ENCODE measurements around the gene ANKRD53. TPM values are rescaled to one million over a fixed set of nuclear protein-coding genes. Genes with fewer than 3 reads are reported as not detected.

Gene ANKRD53
- total and polyA plus RNA-seq, 9 of the 15 experiments (the other 6 are each of a cell fraction or from before 2014, with no cell fraction given), result 0.18 TPM; not detected in 8

- Histone ChIP-seq H2AFZ (ENCODE audit: low read depth, low read length) (no peak overlapping the region), H4K20me1 (replicated peaks; ENCODE audit: control insufficient read depth, insufficient read depth, low read length) (peaks cover 6% of the 10 kb centered on the region; the same call in 1 of the 2 replicates), H3K9ac (ENCODE audit: insufficient read depth in 1 of 2, low read depth in 2 of 2, low read length in 2 of 2) (no peak overlapping the region), H3K36me3 (ENCODE audit: control insufficient read depth, insufficient read depth, low read length) (no peaks in the 10 kb centered on the region), H3K79me2 (ENCODE audit: control insufficient read depth, insufficient read depth, low read length) (no peaks in the 10 kb centered on the region), H3K9me3 (replicated peaks; ENCODE audit: control insufficient read depth, insufficient read depth, low read depth, low read length) (no peaks in the 10 kb centered on the region), H3K4me1 (replicated peaks in 1 of 2; ENCODE audit: control insufficient read depth in 2 of 2, insufficient read depth in 2 of 2, low read length in 2 of 2) (peaks cover 2 to 11% of the 10 kb centered on the region in 2 experiments; a peak in 3 of 5 replicates), H3K4me3 (no peak overlapping the region), H3K27ac (ENCODE audit: extremely low read depth, low read depth, low read length) (no peak overlapping the region), H3K9me1 (ENCODE audit: control insufficient read depth, insufficient read depth, low read length) (peaks cover 2% of the 10 kb centered on the region), H3K4me2 (ENCODE audit: insufficient read depth, low read length) (no peak overlapping the region), H3K27me3 (ENCODE audit: control insufficient read depth in 2 of 2, insufficient read depth in 2 of 2, low read length in 2 of 2) (peaks cover 3 to 36% of the 10 kb centered on the region in 2 experiments; a peak in 2 of 5 replicates)
- ChIA-PET POLR2A (interaction anchor here (0.6 kb wide), 1 partner anchor 13 kb away, joined by 3 read pairs; no protein-coding TSS in a partner anchor), CTCF (ENCODE audit: low intra/inter-chr PET ratio) (interaction anchor here (0.6 kb wide), 1 partner anchor 258 kb away, joined by 3 read pairs; no protein-coding TSS in a partner anchor)
- WGBS (ENCODE audit: insufficient coverage, low coverage, missing lambda C conversion rate), result 20% methylated on average over 4 of the region's 4 CpGs
- in situ Hi-C loops (cut with MboI) (loop anchor here (10.0 kb wide), 2 partner anchors 279 to 629 kb away; no protein-coding TSS in a partner anchor), intact Hi-C loops (cut with micrococcal nuclease) (loop anchor here (10.0 kb wide), 1 partner anchor 639 kb away; the partner anchor contains the start of gene FAM136A)
- BruUV-seq (replicated peaks), result no TSS peak
- no peak for ATAC-seq
- no peak for FAIRE-seq
- no peak for DNase-seq (ENCODE audit: extremely low read depth in 1 of 4, low spot score in 3 of 4)
- TF ChIP-seq MLLT1 (IDR thresholded peaks at IDR 0.05) (no peak), CBX3 (IDR thresholded peaks at IDR 0.05; ENCODE audit: borderline replicate concordance in 1 of 2, low read length in 2 of 2) (no peak), NR2C1 (IDR thresholded peaks at IDR 0.05) (no peak), NR2C1 (tag; IDR thresholded peaks at IDR 0.05) (no peak), CREB3 (tag; conservative IDR thresholded peaks at IDR 0.05; ENCODE audit: low read depth) (no peak), CGGBP1 (CRISPR knock-in tag; IDR thresholded peaks at IDR 0.05) (no peak), ZNF57 (CRISPR knock-in tag; IDR thresholded peaks at IDR 0.05) (no peak), SP2 (IDR thresholded peaks at IDR 0.05; ENCODE audit: extremely low read depth, low read depth, low read length, poor library complexity, severe bottlenecking) (no peak), MTA2 (IDR thresholded peaks at IDR 0.05; ENCODE audit: low read depth) (no peak), ARNT (IDR thresholded peaks at IDR 0.05) (no peak), ZNF274 (IDR thresholded peaks at IDR 0.05; ENCODE audit: borderline replicate concordance, low read depth, low read length) (no peak), ZNF586 (CRISPR knock-in tag; conservative IDR thresholded peaks at IDR 0.05) (no peak), TRIM25 (IDR thresholded peaks at IDR 0.05; ENCODE audit: borderline replicate concordance) (no peak), ILK (tag; IDR thresholded peaks at IDR 0.05; ENCODE audit: borderline replicate concordance, low read depth) (no peak), ZFP1 (CRISPR knock-in tag; IDR thresholded peaks at IDR 0.05) (no peak), HNRNPLL (IDR thresholded peaks at IDR 0.05; ENCODE audit: low read depth, low read length, poor library complexity, severe bottlenecking) (no peak), SMC3 (conservative IDR thresholded peaks at IDR 0.05; ENCODE audit: insufficient read depth, low read depth, low read length) (no peak), FOSL1 (tag; conservative IDR thresholded peaks at IDR 0.05) (no peak)
Observed at GRCh38 chr2:70944111-70944690, 34.2 kb upstream of the ANKRD53 start.

Measured in K562 (cell line).